Left renal pelvis (tissue), 4 donors: ENCODE measurements around the gene NTNG1. TPM values are rescaled to one million over a fixed set of nuclear protein-coding genes. Genes with fewer than 3 reads are reported as not detected.
A peak's percentile ranks its signal among the peaks of the same experiment; 100 is the strongest.

Experiments
- DNase-seq, 4 donors: peaks; one replicate each; pipeline ENCODE4 v3.0.0-alpha.2; 2013; ENCODE audit warnings: low read depth in 4 of 4, low spot score in 3 of 4
- polyA plus RNA-seq, 4 donors: library from polyadenylated mRNA; unstranded; fragments of 120-200 nt; gene quantifications; one replicate each; pipeline ENCODE4 v1.2.1, GENCODE V29; 2013; ENCODE audit not compliant: insufficient read length in 4 of 4

The NTNG1 gene
- polyA plus RNA-seq, 4 donors = 13.1 to 33.6 (median 27.5) TPM

DNA sequence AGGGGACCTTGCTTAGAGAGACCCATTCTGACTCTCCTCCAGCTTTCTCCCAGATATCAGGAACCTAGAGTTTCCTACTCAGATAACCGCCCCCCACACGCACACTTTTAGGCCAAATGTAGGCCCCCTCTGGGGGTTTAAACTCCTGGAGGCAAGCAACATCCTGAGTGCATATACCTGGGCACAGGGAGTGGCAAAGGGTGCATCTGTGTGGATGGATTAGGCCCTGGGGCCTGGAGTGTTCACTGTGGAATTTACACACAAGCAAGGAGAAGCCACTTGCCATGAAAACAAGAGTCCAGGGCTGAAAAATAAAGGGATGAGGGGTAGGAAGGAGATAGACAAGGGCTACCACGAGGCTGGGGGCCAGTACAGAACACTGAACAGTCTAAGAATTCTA, 343.1 kb downstream of the NTNG1 start:
- DNase-seq = no peak

GRCh38 chr1:107486349-107486748, 345.5 kb downstream of the NTNG1 start:
- DNase-seq = no peak

GRCh38 chr1:107487506-107487905, 346.7 kb downstream of the NTNG1 start:
- no peak for DNase-seq

- DNase-seq = no peak
Measured at GRCh38 chr1:107491582-107491981, 350.7 kb downstream of the NTNG1 start.

DNA sequence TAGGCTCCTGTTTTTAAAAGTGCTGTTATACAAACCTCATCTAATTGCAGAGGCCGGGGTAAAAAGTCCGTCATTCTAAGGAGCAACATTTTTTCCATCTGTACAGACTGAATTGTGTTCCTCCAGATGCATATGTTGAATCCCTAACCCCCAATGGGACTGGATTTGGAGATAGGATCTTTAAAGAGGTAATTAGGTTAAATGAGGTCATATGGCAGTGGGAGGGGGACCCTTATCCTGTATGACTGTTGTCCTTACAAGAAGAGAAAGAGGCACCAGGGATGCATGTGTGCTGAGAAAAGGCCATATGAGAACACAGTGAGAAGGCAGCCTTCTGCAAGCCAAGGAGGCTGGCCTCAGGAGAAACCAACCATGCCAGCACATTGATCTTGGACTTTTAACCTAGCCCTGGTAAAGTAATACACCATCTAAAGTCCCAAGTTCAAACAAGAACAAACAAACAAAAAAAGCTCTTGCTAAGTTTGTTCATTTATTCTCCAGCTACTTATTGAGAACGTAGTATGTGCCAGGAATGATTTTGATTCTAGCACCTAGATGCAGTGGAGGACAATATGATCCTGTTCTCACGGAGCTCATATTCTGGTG, 352.4 kb downstream of the NTNG1 start:
- DNase-seq = no peak

DNA sequence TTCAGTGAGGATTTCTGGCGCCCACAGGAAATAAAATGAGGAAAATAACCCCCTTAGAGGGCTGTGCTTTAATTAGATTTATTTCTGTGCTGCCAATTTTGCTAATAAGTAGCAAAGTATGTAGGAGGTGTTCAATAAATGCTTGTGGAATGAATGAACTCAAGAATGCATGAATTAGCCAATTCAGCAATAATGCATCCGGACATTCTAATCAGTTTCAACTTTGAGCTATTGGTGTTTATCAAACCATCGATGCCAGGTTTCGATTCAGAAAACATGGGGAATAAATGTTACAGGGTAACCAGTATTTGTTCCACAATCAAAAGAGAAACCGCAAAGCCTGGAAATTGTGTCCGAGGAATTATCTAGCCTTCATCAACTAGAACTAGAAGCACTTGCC, 353.2 kb downstream of the NTNG1 start:
- DNase-seq = no peak

- DNase-seq = no peak
Measured at GRCh38 chr1:107496002-107496401, 355.2 kb downstream of the NTNG1 start.

DNA sequence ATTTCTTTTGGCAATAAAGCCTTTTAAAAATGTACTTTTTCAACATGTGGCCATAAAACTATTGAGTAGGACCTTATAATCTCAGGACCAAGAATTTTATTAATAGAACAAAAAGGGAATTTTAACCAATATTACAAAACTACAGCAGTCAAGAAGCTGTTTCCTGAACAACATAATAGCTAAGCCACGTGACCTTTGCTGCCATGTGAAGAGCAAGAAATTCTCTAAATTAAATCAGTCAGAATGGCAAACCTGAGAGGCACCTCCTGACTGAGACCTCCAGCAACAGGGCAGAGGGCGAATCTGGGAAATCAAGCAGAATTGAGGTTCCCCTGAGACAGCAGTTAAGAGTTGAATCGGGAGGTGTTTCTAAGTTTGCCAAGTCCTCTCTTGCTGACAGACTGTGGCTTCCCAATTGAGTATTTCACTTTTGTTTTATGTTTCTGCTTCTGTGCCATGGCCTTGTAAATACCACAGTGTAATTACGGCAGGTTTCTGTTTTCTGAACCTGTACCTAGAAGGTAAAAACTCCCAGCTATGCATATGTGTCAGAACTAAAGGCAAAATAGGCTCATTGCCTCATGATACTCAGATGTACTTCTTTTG, 358.4 kb downstream of the NTNG1 start:
- no peak for DNase-seq

GRCh38 chr1:107501081-107501605, 360.3 kb downstream of the NTNG1 start:
- DNase-seq = no peak

DNA sequence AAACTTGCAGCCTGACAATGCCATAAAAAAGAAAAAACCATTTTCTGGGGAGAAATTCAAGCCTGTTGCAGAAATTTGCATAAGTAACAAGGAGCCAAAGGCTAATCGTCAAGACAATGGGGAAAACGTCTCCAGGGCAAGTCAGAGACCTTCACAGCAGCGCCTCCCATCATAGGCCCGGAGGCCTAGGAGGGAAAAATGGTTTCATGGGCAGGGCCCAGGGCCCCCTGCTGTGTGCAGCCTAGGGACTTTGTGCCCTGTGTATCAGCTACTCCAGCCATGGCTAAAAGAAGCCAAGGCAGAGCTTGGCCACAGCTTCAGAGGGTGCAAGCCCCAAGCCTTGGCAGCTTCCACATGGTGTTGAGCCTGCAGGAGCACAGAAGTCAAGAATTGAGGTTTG, 369.5 kb downstream of the NTNG1 start:
- DNase-seq = no peak

DNA sequence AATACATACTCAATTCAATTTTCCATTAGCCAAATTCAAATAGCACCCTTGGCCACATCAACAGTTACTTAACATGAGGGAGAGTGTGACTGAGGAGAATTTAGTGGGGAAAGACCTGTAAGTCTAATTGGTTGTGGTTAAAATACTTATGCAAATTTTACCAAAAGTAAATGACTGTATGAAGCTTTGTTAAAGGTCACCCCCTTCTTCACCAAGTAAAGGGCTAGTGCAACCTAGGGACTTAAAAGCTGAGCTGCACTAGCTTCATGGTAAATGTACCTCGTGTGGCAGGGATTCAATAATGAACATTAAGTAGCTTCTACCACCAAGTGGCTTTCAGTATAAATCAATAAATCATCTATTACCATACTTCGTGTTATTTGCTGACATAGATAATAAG, 372.0 kb downstream of the NTNG1 start:
- DNase-seq = no peak

GRCh38 chr1:107514841-107515240, 374.0 kb downstream of the NTNG1 start:
- DNase-seq = no peak

GRCh38 chr1:107515702-107516101, 374.9 kb downstream of the NTNG1 start:
- no peak for DNase-seq

DNA sequence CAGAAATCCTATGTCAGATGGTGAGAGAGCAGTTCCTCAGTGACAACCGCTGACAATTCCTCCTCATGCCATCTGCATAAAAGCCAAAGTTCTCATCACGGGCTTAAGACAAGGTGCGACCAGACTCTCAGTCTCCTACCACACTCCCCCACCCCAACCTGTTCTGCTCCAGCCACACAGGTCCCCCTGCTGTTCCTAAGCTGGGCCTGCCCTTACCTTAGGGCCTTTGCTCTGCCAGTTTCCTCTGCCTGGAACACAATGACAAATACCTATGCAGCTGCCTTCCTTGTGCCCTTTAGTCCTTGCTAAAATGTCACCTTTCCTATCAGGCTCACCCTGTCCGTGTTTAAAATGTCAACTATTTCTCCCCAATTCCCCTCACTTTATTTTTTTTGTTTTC, 382.2 kb downstream of the NTNG1 start:
- no peak for DNase-seq

DNA sequence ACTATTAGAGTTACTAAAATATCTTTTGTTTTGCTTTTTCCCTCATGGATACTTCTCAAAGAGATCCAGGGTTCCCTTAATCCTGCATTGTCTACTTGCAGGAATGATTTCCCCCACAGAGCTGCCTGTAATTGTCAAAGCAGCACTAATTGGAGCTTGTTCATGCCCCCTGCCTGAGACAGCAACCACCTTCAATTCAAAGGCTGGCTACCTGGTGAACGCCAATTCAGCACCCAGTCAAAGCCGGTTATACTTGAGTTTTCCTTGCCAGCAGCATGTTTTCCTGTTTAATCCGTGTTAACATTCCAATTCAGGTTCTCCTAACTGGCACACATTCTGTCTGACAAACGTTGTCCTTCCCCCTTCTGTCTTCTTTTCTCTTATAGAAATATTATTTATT, 382.9 kb downstream of the NTNG1 start:
- DNase-seq = no peak

GRCh38 chr1:107524301-107524700, 383.5 kb downstream of the NTNG1 start:
- no peak for DNase-seq

DNA sequence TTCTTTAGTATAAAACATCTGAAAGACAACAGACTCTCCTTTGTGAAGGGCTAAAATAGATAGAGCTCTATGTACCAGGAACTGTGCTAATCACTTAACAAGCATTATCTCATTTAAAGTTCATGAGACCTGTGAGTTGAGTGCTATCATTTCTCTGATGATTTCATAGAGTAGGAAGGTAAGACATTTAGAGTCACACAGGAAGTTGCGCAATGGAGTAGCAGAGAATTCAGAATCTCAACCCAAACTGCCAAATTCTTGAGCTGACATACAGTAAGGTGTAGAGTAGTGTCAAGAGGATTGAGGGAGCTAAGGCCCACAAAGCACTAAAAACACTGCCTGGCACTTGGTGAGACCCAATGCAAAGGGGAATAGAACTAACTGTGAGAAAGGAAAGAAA, 384.3 kb downstream of the NTNG1 start:
- no peak for DNase-seq

GRCh38 chr1:107525961-107526360, 385.1 kb downstream of the NTNG1 start:
- no peak for DNase-seq

DNA sequence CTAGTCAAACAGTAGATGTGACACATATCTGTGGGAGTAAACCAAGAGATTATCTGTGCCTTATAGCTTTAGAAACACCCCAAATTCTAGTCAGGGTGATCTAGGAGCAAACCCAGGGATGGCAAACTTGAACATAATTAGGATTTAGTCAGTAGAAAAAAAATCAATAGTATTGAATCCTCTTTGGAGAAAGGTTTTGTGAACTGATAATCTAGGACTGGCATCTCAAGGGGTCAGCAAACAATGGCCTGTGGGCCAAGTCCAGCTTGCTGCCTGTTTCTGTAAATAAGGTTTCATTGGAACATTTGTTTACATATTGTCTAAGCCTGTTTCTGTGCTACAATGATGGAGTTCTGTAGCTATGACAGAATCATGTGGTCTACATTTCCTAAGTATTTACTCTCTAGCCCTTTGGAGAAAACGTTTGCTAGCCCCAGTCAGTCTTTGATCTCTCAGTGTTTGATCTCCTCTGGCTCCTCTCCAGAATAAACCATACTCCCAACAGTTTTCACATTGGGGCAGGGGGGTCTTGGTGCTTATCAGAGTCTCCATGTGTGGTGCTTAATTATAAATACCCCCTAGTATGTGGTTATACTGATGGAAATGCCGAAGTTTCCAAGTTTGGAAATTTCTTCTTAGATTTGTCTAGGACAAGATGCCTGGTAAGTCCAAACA, 385.8 kb downstream of the NTNG1 start:
- DNase-seq = no peak

DNA sequence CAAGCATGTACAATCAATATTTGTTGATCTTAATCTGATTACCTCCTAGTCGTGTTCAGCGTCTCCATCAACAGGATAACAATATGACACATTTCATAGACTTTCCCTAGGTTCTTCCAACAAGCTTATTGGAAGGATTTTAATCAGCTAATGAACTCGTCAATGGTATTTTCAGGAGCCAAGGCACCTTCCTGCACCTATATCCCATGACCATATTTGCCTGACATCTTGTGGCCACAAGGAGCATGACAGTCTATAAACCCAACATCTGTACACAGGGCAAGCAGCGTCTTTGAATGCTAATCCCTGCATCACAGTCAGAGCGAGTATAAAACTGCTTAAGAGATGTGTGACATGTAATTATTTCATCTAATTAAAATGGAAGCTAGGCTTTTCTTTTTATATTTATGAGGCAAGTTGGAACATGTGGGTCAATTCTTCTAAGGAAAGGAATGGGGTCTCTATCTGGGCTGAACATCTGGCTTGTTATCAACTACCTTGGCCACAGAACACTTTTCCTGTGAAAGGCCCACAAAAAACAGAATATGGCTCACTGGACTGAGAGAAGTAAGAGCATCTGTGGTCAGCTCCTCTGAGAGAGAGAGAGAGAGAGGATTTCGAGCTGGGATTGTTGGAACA, 388.8 kb downstream of the NTNG1 start:
- DNase-seq = peak in 2 of 4 donors; percentile 15 to 18

DNA sequence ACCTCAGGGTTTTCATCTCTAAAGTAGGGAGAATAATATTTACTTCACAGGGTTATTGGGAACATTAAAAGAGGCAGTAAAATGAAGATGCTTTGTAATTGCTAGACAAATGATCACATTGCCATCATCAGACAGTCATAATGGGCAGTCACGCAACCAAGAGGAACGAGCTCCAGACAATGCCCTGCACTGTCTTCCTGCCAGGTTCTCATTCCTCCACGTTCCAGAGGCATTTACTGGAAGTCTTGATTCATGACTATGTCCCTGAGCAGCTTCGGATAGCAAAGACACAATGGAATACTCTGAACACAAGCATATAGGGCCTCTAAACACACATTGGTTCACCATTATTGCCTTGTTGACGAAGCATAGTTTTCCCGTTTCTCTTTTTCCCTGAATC, 389.7 kb downstream of the NTNG1 start:
- no peak for DNase-seq
